Measurements from ENCODE around the gene HLA-A. TPM values are rescaled to one million over a fixed set of nuclear protein-coding genes. Genes with fewer than 3 reads are reported as not detected.

HLA-A gene
- total and polyA plus RNA-seq, 9 of the 15 experiments (the other 6 are each of a cell fraction or from before 2014, with no cell fraction given), result 0.46 to 3.3 TPM; not detected in 7

DNA sequence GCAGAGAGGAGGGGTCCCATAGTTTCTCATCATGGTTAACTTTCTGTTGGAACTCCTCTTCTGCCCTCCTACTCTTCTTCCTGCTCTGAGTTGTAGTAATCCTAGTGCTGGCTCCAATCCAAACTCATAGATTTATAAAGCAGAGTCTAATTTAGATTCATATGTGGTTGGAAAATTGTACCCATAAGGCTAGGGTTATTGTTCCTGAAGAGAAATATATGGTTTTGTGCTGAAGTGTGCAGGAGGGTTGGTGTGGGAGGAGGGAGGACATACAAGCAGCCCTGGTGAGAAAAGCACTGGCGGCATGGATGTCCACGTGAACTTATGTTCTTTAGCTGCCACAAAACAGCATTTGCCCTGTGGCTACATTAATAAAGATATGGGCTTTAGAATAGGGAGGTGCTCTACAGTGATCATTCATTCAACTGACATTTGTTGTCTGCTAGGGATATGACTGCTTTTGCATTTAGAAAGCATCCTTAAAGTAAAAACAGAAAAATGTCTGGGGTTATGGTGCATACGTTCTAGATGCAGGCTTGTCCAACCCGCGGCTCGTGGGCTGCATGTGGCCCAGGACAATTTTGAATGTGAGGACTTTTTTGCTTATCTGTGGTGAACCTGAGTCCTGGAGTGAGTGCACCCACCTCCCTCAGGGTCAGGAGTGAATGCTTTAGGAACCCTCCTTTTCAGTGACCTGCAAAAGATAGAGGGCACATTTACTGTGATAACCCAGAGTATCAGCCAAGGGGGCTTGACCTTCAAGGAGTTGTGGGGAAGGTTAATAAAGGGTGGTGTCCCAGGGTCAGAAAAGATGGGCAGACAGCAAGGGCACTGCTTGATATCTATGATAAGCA is 4.1 kb downstream of the HLA-A start:
- no peak overlapping the region for H3K4me2 ChIP-seq (ENCODE audit: insufficient read depth, low read length)
- no peaks in the 10 kb centered on the region for H3K9me3 ChIP-seq (replicated peaks; ENCODE audit: control insufficient read depth, insufficient read depth, low read depth, low read length)
- no peaks in the 10 kb centered on the region for H3K9me1 ChIP-seq (ENCODE audit: control insufficient read depth, insufficient read depth, low read length)
- H3K27me3 ChIP-seq (ENCODE audit: control insufficient read depth in 2 of 2, insufficient read depth in 2 of 2, low read length in 2 of 2), result peaks cover 0 to 8% of the 10 kb centered on the region in 2 experiments; a peak in 1 of 5 replicates
- TF ChIP-seq, protein P1, sequence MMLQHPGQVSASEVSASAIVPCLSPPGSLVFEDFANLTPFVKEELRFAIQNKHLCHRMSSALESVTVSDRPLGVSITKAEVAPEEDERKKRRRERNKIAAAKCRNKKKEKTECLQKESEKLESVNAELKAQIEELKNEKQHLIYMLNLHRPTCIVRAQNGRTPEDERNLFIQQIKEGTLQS (IDR thresholded peaks at IDR 0.05), result no peak
- TF ChIP-seq, protein P1 (CRISPR knock-in tag; conservative IDR thresholded peaks at IDR 0.05), result no peak
- TF ChIP-seq NBN (IDR thresholded peaks at IDR 0.05; ENCODE audit: low read depth) (no peak), PPARD (CRISPR knock-in tag; IDR thresholded peaks at IDR 0.05) (no peak), ZNF584 (CRISPR knock-in tag; IDR thresholded peaks at IDR 0.05; ENCODE audit: low read depth) (no peak), NFIC (IDR thresholded peaks at IDR 0.05) (peak; percentile 28; the same call in 1 of the 2 replicates), FOXK1 (CRISPR knock-in tag; IDR thresholded peaks at IDR 0.05; ENCODE audit: borderline replicate concordance) (no peak), SAFB2 (IDR thresholded peaks at IDR 0.05; ENCODE audit: borderline replicate concordance, low read depth, low read length, severe bottlenecking) (no peak)
- in situ Hi-C loops (cut with MboI), result no loop called here
- peak; percentile 15 for FAIRE-seq
- H2AFZ ChIP-seq (ENCODE audit: low read depth, low read length), result no peak overlapping the region
- ChIA-PET CTCF (ENCODE audit: low intra/inter-chr PET ratio) (no interaction called here), POLR2A (interaction anchor here (0.8 kb wide), 1 partner anchor 122 kb away, joined by 3 read pairs; no protein-coding TSS in a partner anchor)
- no peak for ATAC-seq
- H3K36me3 ChIP-seq (ENCODE audit: control insufficient read depth, insufficient read depth, low read length), result no peaks in the 10 kb centered on the region
- H3K27ac ChIP-seq (ENCODE audit: extremely low read depth, low read depth, low read length), result no peak overlapping the region
- no peaks in the 10 kb centered on the region for H3K79me2 ChIP-seq (ENCODE audit: control insufficient read depth, insufficient read depth, low read length)
- no peak overlapping the region for H3K4me3 ChIP-seq
- WGBS (ENCODE audit: insufficient coverage, low coverage, missing lambda C conversion rate), result 6% methylated on average over 6 of the region's 6 CpGs
- H3K4me1 ChIP-seq (replicated peaks in 1 of 2; ENCODE audit: control insufficient read depth in 2 of 2, insufficient read depth in 2 of 2, low read length in 2 of 2), result peaks cover 0 to 7% of the 10 kb centered on the region in 2 experiments; a peak in 1 of 5 replicates
- 0 out of 2 replicates have a peak, but pooled peaks cover 3% of the 10 kb centered on the region for H4K20me1 ChIP-seq (replicated peaks; ENCODE audit: control insufficient read depth, insufficient read depth, low read length)
- intact Hi-C loops (cut with micrococcal nuclease), result no loop called here
- DNase-seq (ENCODE audit: extremely low read depth in 1 of 4, low spot score in 3 of 4), result no peak
- BruUV-seq (replicated peaks), result no TSS peak
- H3K9ac ChIP-seq (ENCODE audit: insufficient read depth in 1 of 2, low read depth in 2 of 2, low read length in 2 of 2), result no peak overlapping the region
